H9 (cell line): ENCODE data around the gene STK11IP. TPM values are rescaled to one million over a fixed set of nuclear protein-coding genes. Genes with fewer than 3 reads are reported as not detected.

Experiments
- DNase-seq: peaks from one replicate; pipeline ENCODE4 v3.0.0-alpha.2; 2017
- H2AFZ ChIP-seq: one replicate; pipeline ENCODE4 v1.6.1; 2013; ENCODE audit warnings: mild to moderate bottlenecking, low read length, control low read depth, moderate library complexity
- H2AK5ac ChIP-seq: 2 replicates; pipeline ENCODE4 v1.6.1; 2013; ENCODE audit warnings: low read length, control low read depth, mixed read lengths; ENCODE audit not compliant: insufficient read length
- H2BK120ac ChIP-seq: one replicate; pipeline ENCODE4 v1.6.1; 2013; ENCODE audit warnings: low read depth, mild to moderate bottlenecking, low read length, control low read depth, inconsistent platforms; ENCODE audit not compliant: poor library complexity, severe bottlenecking
- H2BK12ac ChIP-seq: 2 replicates; pipeline ENCODE4 v1.6.1; 2013; ENCODE audit warnings: low read length, control low read depth, mixed read lengths, low read depth; ENCODE audit not compliant: insufficient read length
- H2BK15ac ChIP-seq: 2 replicates; pipeline ENCODE4 v1.6.1; 2013; ENCODE audit warnings: low read depth, low read length, control low read depth
- H2BK20ac ChIP-seq: one replicate; pipeline ENCODE4 v1.6.1; 2013; ENCODE audit warnings: low read depth, mild to moderate bottlenecking, low read length, control low read depth, inconsistent platforms; ENCODE audit not compliant: poor library complexity, severe bottlenecking
- H2BK5ac ChIP-seq: 2 replicates; pipeline ENCODE4 v1.6.1; 2013; ENCODE audit warnings: low read length, control low read depth, mixed read lengths; ENCODE audit not compliant: insufficient read length
- H3K14ac ChIP-seq: 2 replicates; pipeline ENCODE4 v1.6.1; 2013; ENCODE audit warnings: low read length, control low read depth; ENCODE audit not compliant: insufficient read depth
- H3K18ac ChIP-seq: 2 replicates; pipeline ENCODE4 v1.6.1; 2013; ENCODE audit warnings: low read depth, mild to moderate bottlenecking, mixed read lengths, low read length, control low read depth; ENCODE audit not compliant: insufficient read length
- H3K23ac ChIP-seq: 2 replicates; pipeline ENCODE4 v1.6.1; 2013; ENCODE audit warnings: low read length, control low read depth, mixed read lengths, low read depth; ENCODE audit not compliant: insufficient read length
- H3K23me2 ChIP-seq: 2 replicates; pipeline ENCODE4 v1.6.1; 2013; ENCODE audit warnings: low read depth, mild to moderate bottlenecking, mixed read lengths, low read length, control low read depth; ENCODE audit not compliant: insufficient read length, poor library complexity, severe bottlenecking
- H3K27ac ChIP-seq: 2 replicates; pipeline ENCODE4 v1.5.1; 2013; ENCODE audit warnings: low read length, control low read depth, mixed read lengths, low read depth; ENCODE audit not compliant: insufficient read length
- H3K27me3 ChIP-seq: 2 replicates; pipeline ENCODE4 v1.6.1; 2013; ENCODE audit warnings: low read length, control low read depth, inconsistent platforms; ENCODE audit not compliant: insufficient read depth
- H3K4ac ChIP-seq: 2 replicates; pipeline ENCODE4 v1.6.1; 2013; ENCODE audit warnings: low read depth, mild to moderate bottlenecking, control low read depth, inconsistent platforms, low read length, moderate library complexity
- H3K4me1 ChIP-seq: 2 replicates; pipeline ENCODE4 v1.6.1; 2013; ENCODE audit warnings: low read length, control low read depth, inconsistent platforms; ENCODE audit not compliant: insufficient read depth
- H3K4me2 ChIP-seq: 2 replicates; pipeline ENCODE4 v1.6.1; 2013; ENCODE audit warnings: low read length, control low read depth, mixed read lengths; ENCODE audit not compliant: insufficient read length, insufficient read depth
- H3K56ac ChIP-seq: 2 replicates; pipeline ENCODE4 v1.6.1; 2013; ENCODE audit warnings: low read depth, mild to moderate bottlenecking, mixed read lengths, low read length, control low read depth; ENCODE audit not compliant: insufficient read length
- H3K79me1 ChIP-seq: 2 replicates; pipeline ENCODE4 v1.6.1; 2013; ENCODE audit warnings: low read depth, mild to moderate bottlenecking, moderate library complexity, low read length, control low read depth, inconsistent platforms; ENCODE audit not compliant: insufficient read depth, poor library complexity, severe bottlenecking
- H3K79me2 ChIP-seq: 2 replicates; pipeline ENCODE4 v1.6.1; 2013; ENCODE audit warnings: low read length, control low read depth, inconsistent platforms; ENCODE audit not compliant: insufficient read depth
- H3K9ac ChIP-seq: 2 replicates; pipeline ENCODE4 v1.6.1; 2013; ENCODE audit warnings: low read length, control low read depth, mixed read lengths; ENCODE audit not compliant: insufficient read length; ENCODE audit errors: extremely low read depth
- H3K9me3 ChIP-seq: one replicate; pipeline ENCODE4 v1.6.1; 2013; ENCODE audit warnings: low read depth, low read length, inconsistent platforms; ENCODE audit not compliant: control insufficient read depth
- H3T11ph ChIP-seq: one replicate; pipeline ENCODE4 v1.6.1; 2013; ENCODE audit warnings: mild to moderate bottlenecking, low read length, control low read depth, inconsistent platforms
- H4K20me1 ChIP-seq: one replicate; pipeline ENCODE4 v1.6.1; 2013; ENCODE audit not compliant: control insufficient read depth, insufficient read length, insufficient read depth
- H4K5ac ChIP-seq: 2 replicates; pipeline ENCODE4 v1.6.1; 2013; ENCODE audit warnings: low read depth, mild to moderate bottlenecking, mixed read lengths, low read length, control low read depth; ENCODE audit not compliant: insufficient read length
- H4K8ac ChIP-seq: replicated peaks from 2 replicates; pipeline ENCODE4 v1.6.1; 2013; ENCODE audit warnings: low read length, control low read depth, mixed read lengths, low read depth; ENCODE audit not compliant: insufficient read length
- H4K91ac ChIP-seq: 2 replicates; pipeline ENCODE4 v1.6.1; 2013; ENCODE audit warnings: low read depth, mild to moderate bottlenecking, moderate library complexity, mixed read lengths, low read length, control low read depth; ENCODE audit not compliant: insufficient read length
- H3K27ac Mint-ChIP-seq, 3 experiments: 2 replicates in 2 of 3; 3 replicates in 1 of 3; pipeline ENCODE4 v1.8.0; 2020 to 2021; ENCODE audit warnings: mixed read lengths in 3 of 3, mild to moderate bottlenecking in 1 of 3, moderate library complexity in 1 of 3
- H3K27me3 Mint-ChIP-seq: 2 replicates; pipeline ENCODE4 v1.8.0; 2021; ENCODE audit warnings: low read depth, mild to moderate bottlenecking, moderate library complexity, mixed read lengths
- H3K36me3 Mint-ChIP-seq, 3 experiments: 2 replicates in 2 of 3; 3 replicates in 1 of 3; pipeline ENCODE4 v1.8.0; 2020 to 2021; ENCODE audit warnings: low read depth in 3 of 3, mixed read lengths in 3 of 3; ENCODE audit not compliant: insufficient read depth in 1 of 3
- H3K4me1 Mint-ChIP-seq, 2 experiments: 2 replicates each; pipeline ENCODE4 v1.8.0; 2020; ENCODE audit warnings: mixed read lengths in 2 of 2
- H3K4me3 Mint-ChIP-seq, 2 experiments: 2 replicates in 1 of 2; 3 replicates in 1 of 2; pipeline ENCODE4 v1.8.0; 2020 to 2021; ENCODE audit warnings: mild to moderate bottlenecking in 2 of 2, mixed read lengths in 2 of 2, moderate library complexity in 1 of 2
- H3K9me3 Mint-ChIP-seq, 2 experiments: 2 replicates in 1 of 2; 3 replicates in 1 of 2; pipeline ENCODE4 v1.8.0; 2020; ENCODE audit warnings: mild to moderate bottlenecking in 2 of 2, mixed read lengths in 2 of 2, moderate library complexity in 1 of 2
- CTCF ChIP-seq: fragments of 200-600 bp; sonication (generic); conservative IDR thresholded peaks from 3 replicates; pipeline ENCODE4 v1.8.0; 2021; ENCODE audit warnings: antibody characterized with exemption, mild to moderate bottlenecking
- WGBS: extraction: QIAGEN DNeasy Blood & Tissue Kit; methylation state at CpG from one replicate; pipeline ENCODE4 v1.1.7; 2013; ENCODE audit warnings: missing lambda C conversion rate, low lambda C conversion rate, mixed read lengths; ENCODE audit not compliant: insufficient read length; ENCODE audit errors: extremely low coverage; 5-methylcytosine and 5-hydroxymethylcytosine counted together
- total RNA-seq: library from RNA; stranded (reverse); gene quantifications from 2 replicates; pipeline ENCODE4 v1.2.1, GENCODE V29; 2021

Gene STK11IP
- total RNA-seq, 1 experiment from 2014 or later: 31.1 TPM

GRCh38 chr2:219603771-219604170 is 6.1 kb downstream of the STK11IP start:
- Histone ChIP-seq H3K4me2 (no peak overlapping the region), H2AK5ac (no peak overlapping the region), H3K56ac (no peak overlapping the region), H4K8ac (no peak overlapping the region), H3K27ac (no peak overlapping the region), H3K23me2 (no peaks in the 10 kb centered on the region), H3K4me1 (no peaks in the 10 kb centered on the region), H3K79me1 (no peaks in the 10 kb centered on the region), H4K91ac (no peak overlapping the region), H3K79me2 (no peaks in the 10 kb centered on the region), H3K23ac (no peak overlapping the region), H2BK120ac (no peak overlapping the region), H3T11ph (no peak overlapping the region), H3K18ac (no peak overlapping the region), H2BK15ac (no peak overlapping the region), H2BK12ac (no peak overlapping the region), H4K20me1 (no peaks in the 10 kb centered on the region), H2BK20ac (no peak overlapping the region), H3K9ac (no peak overlapping the region), H4K5ac (no peak overlapping the region), H3K9me3 (no peaks in the 10 kb centered on the region), H2BK5ac (no peak overlapping the region), H3K4ac (no peak overlapping the region), H2AFZ (no peak overlapping the region), H3K27me3 (no peaks in the 10 kb centered on the region), H3K14ac (no peak overlapping the region)
- Mint-ChIP-seq H3K4me1 (peaks cover 2% of the 10 kb centered on the region in 2 experiments), H3K27ac (no peak overlapping the region), H3K27me3 (no peaks in the 10 kb centered on the region), H3K9me3 (no peaks in the 10 kb centered on the region), H3K4me3 (no peak overlapping the region), H3K36me3 (peaks cover 6 to 43% (median 31%) of the 10 kb centered on the region in 3 experiments; a peak in 6 of 7 replicates)
- no peak for DNase-seq
- TF ChIP-seq CTCF: no peak
- WGBS: no CpG with 5 or more reads among the region's 5 CpGs
